ENCODE results near the gene DNAH11. TPM values are rescaled to one million over a fixed set of nuclear protein-coding genes. Genes with fewer than 3 reads are reported as not detected.
"Not testable (repeated sequence)": the region's sequence is repeated elsewhere in the genome, so short reads cannot be mapped to it uniquely, and the experiment has no call there.

Gene DNAH11
- total RNA-seq, 1 donor, result under 0.01 TPM

DNA sequence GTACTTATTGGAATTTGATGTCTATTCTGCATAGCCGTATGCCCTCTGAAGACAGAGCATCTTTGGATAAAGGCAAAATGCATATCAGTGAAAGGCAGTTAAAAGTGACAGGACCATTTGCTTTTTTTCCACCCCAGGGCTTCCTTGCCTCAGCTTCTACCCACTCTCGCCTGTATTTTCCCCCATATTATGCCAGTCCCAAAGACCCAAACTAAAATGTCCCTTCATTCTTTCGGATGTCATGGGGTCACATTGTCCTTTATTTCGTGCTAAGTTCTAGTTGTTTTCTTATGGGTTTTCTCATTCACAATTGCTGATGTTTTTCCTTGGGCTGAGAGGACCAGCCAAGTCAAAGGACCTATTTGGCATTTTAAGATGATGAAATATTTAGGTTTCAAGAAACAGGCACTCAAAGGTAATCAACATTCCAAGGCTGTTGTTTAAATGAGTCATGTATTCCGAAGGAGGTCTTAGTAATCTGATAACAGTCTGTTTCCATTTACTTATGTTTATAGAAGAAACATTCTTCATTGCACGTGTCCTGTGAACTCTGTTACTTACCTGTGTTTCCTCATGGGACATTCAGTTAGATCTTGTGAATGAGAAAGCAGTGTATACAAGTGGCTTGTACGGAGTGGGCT, 74.1 kb downstream of the DNAH11 start:
- no peak for DNase-seq (ENCODE audit: low read depth in 2 of 3, low spot score in 2 of 3)

GRCh38 chr7:21617513-21617912, 74.7 kb downstream of the DNAH11 start:
- no peak for DNase-seq (ENCODE audit: low read depth in 2 of 3, low spot score in 2 of 3)

- no peak for DNase-seq (ENCODE audit: low read depth in 2 of 3, low spot score in 2 of 3)
Observed at GRCh38 chr7:21617916-21618390, 75.1 kb downstream of the DNAH11 start.

DNA sequence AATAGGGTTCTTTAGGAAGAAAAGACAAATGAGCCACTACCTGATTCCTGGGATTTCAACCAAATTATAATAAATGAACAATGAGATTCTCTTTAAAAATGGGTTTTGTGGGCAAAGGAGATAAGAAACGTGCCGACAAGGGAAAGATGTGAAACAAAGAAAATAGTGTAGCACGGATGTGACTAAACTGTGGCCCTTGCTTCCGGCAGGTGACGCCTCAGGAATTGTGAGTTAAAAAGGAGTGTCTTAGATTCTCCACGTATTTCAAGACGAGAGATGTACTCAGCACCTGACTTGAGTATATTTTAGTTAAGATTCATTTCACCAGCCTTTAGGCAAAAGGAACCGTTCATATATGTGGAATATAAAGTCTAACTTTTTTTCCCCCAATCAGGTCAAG, 75.9 kb downstream of the DNAH11 start:
- no peak for DNase-seq (ENCODE audit: low read depth in 2 of 3, low spot score in 2 of 3)

GRCh38 chr7:21620054-21620453, 77.2 kb downstream of the DNAH11 start:
- DNase-seq (ENCODE audit: low read depth in 2 of 3, low spot score in 2 of 3), result no peak

GRCh38 chr7:21624320-21624719, 81.5 kb downstream of the DNAH11 start:
- no peak for DNase-seq (ENCODE audit: low read depth in 2 of 3, low spot score in 2 of 3)

DNA sequence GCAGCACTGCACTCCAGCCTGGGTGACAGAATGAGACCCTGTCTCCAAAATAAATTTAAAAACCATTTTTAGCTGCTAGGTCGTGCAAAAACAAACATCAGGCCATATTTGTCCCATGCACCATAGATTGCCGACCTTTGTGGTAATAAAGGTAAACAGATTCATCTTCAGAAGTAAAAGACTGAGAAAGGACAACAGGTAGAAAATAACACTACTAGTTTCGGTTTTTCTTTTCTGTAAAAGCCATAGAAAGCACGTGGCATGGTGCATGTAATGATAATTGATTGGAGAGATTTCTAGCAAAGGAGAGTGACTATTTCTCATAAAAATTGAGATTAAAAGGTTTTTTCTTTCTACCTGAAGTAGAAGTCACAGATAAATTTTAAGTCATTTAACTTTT, 93.9 kb downstream of the DNAH11 start:
- no peak for DNase-seq (ENCODE audit: low read depth in 2 of 3, low spot score in 2 of 3)

DNA sequence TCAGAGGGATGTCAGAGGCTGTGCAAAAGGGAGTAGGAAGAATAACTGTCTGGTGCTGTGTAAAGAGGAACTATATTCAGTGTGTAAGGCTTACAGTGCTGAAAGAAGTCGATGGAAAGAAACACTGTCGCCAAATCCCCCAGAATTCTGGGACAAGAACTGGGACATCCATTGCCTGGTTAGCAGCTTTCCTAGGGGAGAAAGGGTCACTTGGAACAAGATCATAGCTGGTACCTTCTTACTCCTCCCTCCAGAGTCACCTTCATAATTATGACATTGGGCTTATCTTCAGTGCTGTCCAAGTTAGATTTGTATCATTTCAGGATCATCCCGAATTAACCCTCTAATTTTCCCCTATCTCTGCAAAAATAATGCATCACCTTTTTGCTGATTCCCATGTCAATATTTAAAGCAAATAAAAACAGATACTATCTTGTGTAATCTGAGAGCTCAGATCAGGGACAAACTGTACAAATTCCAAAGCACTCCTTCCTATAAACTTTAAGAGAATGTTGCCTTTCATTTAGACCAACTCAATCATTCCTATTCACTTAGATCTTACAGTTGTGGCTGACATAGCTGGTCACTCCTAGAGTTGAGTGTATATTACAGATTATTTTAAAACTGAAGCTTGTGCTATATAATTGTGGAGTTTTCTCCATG, 96.5 kb downstream of the DNAH11 start:
- no peak for DNase-seq (ENCODE audit: low read depth in 2 of 3, low spot score in 2 of 3)

GRCh38 chr7:21640105-21640504, 97.3 kb downstream of the DNAH11 start:
- DNase-seq (ENCODE audit: low read depth in 2 of 3, low spot score in 2 of 3), result no peak

DNA sequence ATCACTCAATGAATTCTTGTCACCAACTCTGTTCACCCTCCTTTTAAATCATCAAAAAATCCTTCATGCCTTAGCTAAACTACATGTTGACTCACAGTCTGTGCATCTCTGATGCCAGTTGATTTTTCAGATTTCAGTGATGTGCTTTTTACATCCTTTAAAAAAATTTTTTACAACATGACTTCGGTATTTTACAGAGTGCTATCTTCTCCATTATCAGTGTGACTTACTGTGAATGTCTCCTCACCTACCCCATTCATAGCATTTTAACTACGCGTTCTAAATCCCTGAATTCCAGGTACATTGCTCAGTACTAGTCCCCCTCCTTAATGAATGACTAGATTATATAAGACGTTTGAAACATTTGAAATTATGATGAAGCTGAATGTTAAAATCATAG, 98.7 kb downstream of the DNAH11 start:
- DNase-seq (ENCODE audit: low read depth in 2 of 3, low spot score in 2 of 3), result no peak

DNA sequence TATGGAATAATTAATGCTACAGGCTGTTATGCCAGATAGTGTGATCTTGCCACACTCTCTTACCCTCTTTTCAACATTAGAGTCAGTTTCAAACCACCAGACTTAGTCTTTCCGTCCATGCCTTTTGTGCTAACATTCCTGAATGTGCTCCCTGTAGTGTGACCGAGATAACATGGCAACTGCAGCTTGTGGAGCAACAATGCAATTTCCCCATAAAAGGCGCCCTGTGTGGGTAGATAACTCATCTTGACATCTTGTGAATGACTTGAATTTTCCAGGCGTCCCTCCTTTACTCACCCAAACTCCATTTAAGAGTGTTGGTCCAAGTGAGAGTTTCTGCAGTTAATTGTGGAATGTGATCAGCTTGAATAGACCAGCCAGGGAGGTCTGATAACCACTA, 99.6 kb downstream of the DNAH11 start:
- no peak for DNase-seq (ENCODE audit: low read depth in 2 of 3, low spot score in 2 of 3)

DNA sequence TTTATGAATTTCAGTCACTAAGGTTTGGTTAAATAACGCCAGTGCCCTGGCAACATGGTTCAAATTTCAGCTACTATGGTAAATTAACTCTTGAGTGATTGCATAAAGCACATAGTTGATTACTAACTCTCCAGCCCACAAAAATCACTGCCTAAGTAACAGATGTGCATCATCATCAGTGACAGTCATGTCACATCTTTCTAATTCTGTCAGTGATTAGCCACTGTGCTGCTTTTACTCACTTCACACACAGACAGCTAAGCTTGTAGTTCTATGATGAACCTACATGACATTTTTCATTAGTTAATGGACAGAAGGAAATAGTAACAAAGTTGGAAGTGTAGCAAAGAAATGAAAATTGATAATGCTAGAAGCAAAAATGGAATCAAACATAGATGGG, 108.9 kb downstream of the DNAH11 start:
- no peak for DNase-seq (ENCODE audit: low read depth in 2 of 3, low spot score in 2 of 3)

- no peak for DNase-seq (ENCODE audit: low read depth in 2 of 3, low spot score in 2 of 3)
Observed at GRCh38 chr7:21653623-21654022, 110.8 kb downstream of the DNAH11 start.

DNA sequence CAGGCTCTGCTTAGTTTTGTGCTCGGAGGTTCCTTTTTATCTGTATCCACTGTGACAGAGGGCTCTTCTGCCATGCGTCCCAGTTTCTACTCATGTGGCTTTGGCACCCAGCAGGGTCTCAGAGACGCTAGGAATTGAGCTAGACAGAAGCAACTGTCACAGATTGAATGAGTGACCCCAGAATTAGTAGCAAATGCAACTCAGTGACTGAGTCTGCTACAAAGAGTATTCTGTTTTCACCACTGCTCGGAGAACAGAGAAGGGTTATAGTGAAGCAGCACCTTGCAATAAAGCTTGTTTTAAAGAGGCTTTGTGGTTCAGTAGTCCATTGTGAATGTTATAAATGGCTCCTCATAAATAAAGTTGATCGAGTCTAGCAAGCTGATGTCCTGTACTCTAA, 113.2 kb downstream of the DNAH11 start:
- DNase-seq (ENCODE audit: low read depth in 2 of 3, low spot score in 2 of 3), result no peak

DNA sequence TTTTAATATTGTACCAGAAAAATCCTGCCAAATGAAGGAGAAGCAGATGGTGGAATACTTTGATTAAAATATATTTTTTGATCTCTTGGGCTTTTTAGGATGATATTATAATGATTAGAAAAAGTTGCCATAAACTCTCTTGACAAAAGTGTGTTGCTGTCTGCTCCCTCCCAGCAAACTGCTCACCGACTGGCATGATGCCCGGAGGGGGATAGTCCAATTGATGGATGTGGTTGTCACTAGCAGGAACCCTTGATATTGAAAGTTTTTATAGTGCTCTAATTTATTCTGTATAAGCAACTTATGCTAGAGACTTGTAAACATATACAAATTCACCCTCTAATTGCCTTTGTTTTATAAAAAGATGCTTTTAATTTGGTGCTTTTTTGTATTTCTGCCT, 114.0 kb downstream of the DNAH11 start:
- DNase-seq (ENCODE audit: low read depth in 2 of 3, low spot score in 2 of 3), result no peak

GRCh38 chr7:21670496-21670895, 127.7 kb downstream of the DNAH11 start:
- DNase-seq (ENCODE audit: low read depth in 2 of 3, low spot score in 2 of 3), result no peak

DNA sequence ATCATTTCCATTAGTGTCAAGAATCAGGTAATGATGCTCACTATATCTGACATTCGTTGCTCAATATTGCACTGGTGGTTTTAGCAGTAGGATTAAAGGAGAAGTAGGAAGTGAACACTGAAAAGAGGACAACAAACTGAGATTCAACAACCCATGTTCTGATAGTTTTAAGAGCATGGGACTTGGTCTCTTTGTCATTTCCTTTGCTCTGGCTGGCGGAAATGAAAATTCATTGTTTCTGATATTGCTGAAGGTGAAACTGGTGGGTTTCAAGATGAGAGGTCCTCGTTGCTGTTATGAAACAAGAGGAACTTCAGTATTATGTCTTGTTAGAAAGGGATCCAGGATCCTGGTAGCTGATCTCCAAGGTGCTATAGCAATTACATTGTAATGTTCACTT, 129.0 kb downstream of the DNAH11 start:
- DNase-seq (ENCODE audit: low read depth in 2 of 3, low spot score in 2 of 3), result peak in 2 of 3 donors; percentile 10 to 39

- no peak for DNase-seq (ENCODE audit: low read depth in 2 of 3, low spot score in 2 of 3)
Observed at GRCh38 chr7:21675255-21675654, 132.4 kb downstream of the DNAH11 start.

DNA sequence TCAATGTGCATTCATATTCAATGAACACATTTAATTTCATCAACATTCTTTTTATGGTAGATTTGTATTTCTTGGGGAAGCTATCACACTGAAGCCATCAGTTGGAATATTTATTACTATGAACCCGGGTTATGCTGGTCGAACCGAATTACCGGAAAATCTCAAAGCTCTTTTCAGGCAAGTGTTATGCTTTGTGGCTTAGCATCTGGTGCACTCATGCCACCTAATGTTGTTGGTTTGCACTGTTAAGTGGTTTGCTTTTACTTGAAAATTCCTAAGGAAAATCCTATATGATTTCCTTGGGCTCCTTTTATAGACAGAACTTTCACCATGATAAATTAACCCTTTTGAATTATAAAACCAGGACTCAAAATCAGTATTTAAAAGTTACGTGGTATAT, 147.9 kb downstream of the DNAH11 start:
- DNase-seq (ENCODE audit: low read depth in 2 of 3, low spot score in 2 of 3), result no peak

- DNase-seq (ENCODE audit: low read depth in 2 of 3, low spot score in 2 of 3), result not testable (repeated sequence)
Observed at GRCh38 chr7:21691146-21691545, 148.3 kb downstream of the DNAH11 start.

GRCh38 chr7:21700587-21700986, 157.7 kb downstream of the DNAH11 start:
- DNase-seq (ENCODE audit: low read depth in 2 of 3, low spot score in 2 of 3), result not testable (repeated sequence)

GRCh38 chr7:21702303-21702702, 159.5 kb downstream of the DNAH11 start:
- no peak for DNase-seq (ENCODE audit: low read depth in 2 of 3, low spot score in 2 of 3)

- DNase-seq (ENCODE audit: low read depth in 2 of 3, low spot score in 2 of 3), result no peak
Observed at GRCh38 chr7:21704359-21704758, 161.5 kb downstream of the DNAH11 start.

Measured in hematopoietic multipotent progenitor cell (in vitro differentiated cells).